Natural killer cell (primary cell): Measurements from ENCODE around the gene FRMD4A. TPM values are rescaled to one million over a fixed set of nuclear protein-coding genes. Genes with fewer than 3 reads are reported as not detected.
"Not testable (repeated sequence)": the region's sequence is repeated elsewhere in the genome, so short reads cannot be mapped to it uniquely, and the experiment has no call there.

Experiments
- ATAC-seq, 3 donors: fragments of 150-1000 bp in 2 of 3; fragments of 200-7000 bp in 1 of 3; cut with Tn5 transposase; 1 replicate in 1 of 3; 2 replicates in 2 of 3; pipeline ENCODE4 v1.10.0; 2021; ENCODE audit warnings: mild to moderate bottlenecking in 2 of 3, moderate library complexity in 2 of 3
- DNase-seq, 2 donors: peaks; one replicate each; pipeline versions ENCODE4 v3.0.0 to v3.0.0-alpha.2; 2013 to 2021; ENCODE audit warnings: mixed read lengths in 1 of 2
- H3K27ac ChIP-seq: one replicate; pipeline ENCODE4 v1.5.1; 2013; ENCODE audit warnings: mild to moderate bottlenecking, low read length
- H3K27me3 ChIP-seq: one replicate; pipeline ENCODE4 v1.6.1; 2013; ENCODE audit warnings: low read length; ENCODE audit not compliant: control insufficient read depth, insufficient read depth
- H3K36me3 ChIP-seq: one replicate; pipeline ENCODE4 v1.6.1; 2013; ENCODE audit warnings: low read length; ENCODE audit not compliant: control insufficient read depth, insufficient read depth
- H3K4me1 ChIP-seq: one replicate; pipeline ENCODE4 v1.6.1; 2013; ENCODE audit warnings: low read length; ENCODE audit not compliant: control insufficient read depth, insufficient read depth
- H3K4me3 ChIP-seq: one replicate; pipeline ENCODE4 v1.5.1; 2013; ENCODE audit warnings: low read length
- H3K9me3 ChIP-seq: one replicate; pipeline ENCODE4 v1.6.1; 2013; ENCODE audit warnings: low read length; ENCODE audit not compliant: control insufficient read depth, insufficient read depth
- H3K27ac Mint-ChIP-seq, 2 donors: one replicate each; pipeline ENCODE4 v1.8.0; 2022; ENCODE audit warnings: mild to moderate bottlenecking in 2 of 2, mixed read lengths in 2 of 2, moderate library complexity in 1 of 2
- H3K27me3 Mint-ChIP-seq, 2 donors: one replicate each; pipeline ENCODE4 v1.8.0; 2022; ENCODE audit warnings: low read depth in 2 of 2, mixed read lengths in 2 of 2
- H3K36me3 Mint-ChIP-seq: one replicate; pipeline ENCODE4 v1.8.0; 2022; ENCODE audit warnings: mixed read lengths
- H3K4me1 Mint-ChIP-seq, 2 donors: one replicate each; pipeline ENCODE4 v1.8.0; 2022; ENCODE audit warnings: mixed read lengths in 2 of 2
- H3K4me3 Mint-ChIP-seq: one replicate; pipeline ENCODE4 v1.8.0; 2022; ENCODE audit warnings: mild to moderate bottlenecking, moderate library complexity, mixed read lengths
- H3K9me3 Mint-ChIP-seq, 2 donors: one replicate each; pipeline ENCODE4 v1.8.0; 2022; ENCODE audit warnings: mixed read lengths in 2 of 2
- WGBS: methylation state at CpG from one replicate; pipeline ENCODE4 v1.1.7; 2013; ENCODE audit warnings: missing lambda C conversion rate; ENCODE audit not compliant: insufficient coverage; 5-methylcytosine and 5-hydroxymethylcytosine counted together
- intact Hi-C: fragments of 100-400 bp; cut with micrococcal nuclease; formaldehyde crosslinking; loops from one replicate; pipeline ENCODE4 v1.14.2; 2022
- total RNA-seq, 4 donors: library from RNA; stranded (reverse); fragments of 120-200 nt in 1 of 4; gene quantifications; one replicate each; pipeline versions ENCODE4 v1.2.3 to v1.2.4, GENCODE V29; 2013 to 2022
- TF ChIP-seq, protein P1 (sequence below): fragments of 200-600 bp; IDR thresholded peaks from one replicate; pipeline ENCODE4 v1.8.0; 2022; ENCODE audit warnings: antibody characterized with exemption

The FRMD4A gene
- total RNA-seq, 3 donors from 2014 or later (not counting 1 experiment from before 2014, with no cell fraction given): 0.36 to 0.38 TPM; not detected in 1

- H3K9me3 Mint-ChIP-seq: no peaks in the 10 kb centered on the region
- H3K27ac Mint-ChIP-seq: no peak overlapping the region
- H3K4me1 Mint-ChIP-seq: peaks cover 0 to 7% of the 10 kb centered on the region in 2 donors
- no peak overlapping the region for H3K4me3 Mint-ChIP-seq
- ATAC-seq (no peak), DNase-seq (no peak)
- no peak overlapping the region for H3K27ac ChIP-seq
- intact Hi-C loops: no loop called here
- WGBS: 67% methylated on average over 15 of the region's 16 CpGs
- H3K9me3 ChIP-seq: no peaks in the 10 kb centered on the region
- H3K27me3 ChIP-seq: no peaks in the 10 kb centered on the region
- no peaks in the 10 kb centered on the region for H3K4me1 ChIP-seq
- no peaks in the 10 kb centered on the region for H3K36me3 Mint-ChIP-seq
- H3K36me3 ChIP-seq: no peaks in the 10 kb centered on the region
- TF ChIP-seq, protein P1, sequence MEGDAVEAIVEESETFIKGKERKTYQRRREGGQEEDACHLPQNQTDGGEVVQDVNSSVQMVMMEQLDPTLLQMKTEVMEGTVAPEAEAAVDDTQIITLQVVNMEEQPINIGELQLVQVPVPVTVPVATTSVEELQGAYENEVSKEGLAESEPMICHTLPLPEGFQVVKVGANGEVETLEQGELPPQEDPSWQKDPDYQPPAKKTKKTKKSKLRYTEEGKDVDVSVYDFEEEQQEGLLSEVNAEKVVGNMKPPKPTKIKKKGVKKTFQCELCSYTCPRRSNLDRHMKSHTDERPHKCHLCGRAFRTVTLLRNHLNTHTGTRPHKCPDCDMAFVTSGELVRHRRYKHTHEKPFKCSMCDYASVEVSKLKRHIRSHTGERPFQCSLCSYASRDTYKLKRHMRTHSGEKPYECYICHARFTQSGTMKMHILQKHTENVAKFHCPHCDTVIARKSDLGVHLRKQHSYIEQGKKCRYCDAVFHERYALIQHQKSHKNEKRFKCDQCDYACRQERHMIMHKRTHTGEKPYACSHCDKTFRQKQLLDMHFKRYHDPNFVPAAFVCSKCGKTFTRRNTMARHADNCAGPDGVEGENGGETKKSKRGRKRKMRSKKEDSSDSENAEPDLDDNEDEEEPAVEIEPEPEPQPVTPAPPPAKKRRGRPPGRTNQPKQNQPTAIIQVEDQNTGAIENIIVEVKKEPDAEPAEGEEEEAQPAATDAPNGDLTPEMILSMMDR: no peak
- H3K4me3 ChIP-seq: no peak overlapping the region
- peaks cover 10 to 21% of the 10 kb centered on the region in 2 donors for H3K27me3 Mint-ChIP-seq
Observed at GRCh38 chr10:13834581-13835286, 496.0 kb downstream of the FRMD4A start.

DNA sequence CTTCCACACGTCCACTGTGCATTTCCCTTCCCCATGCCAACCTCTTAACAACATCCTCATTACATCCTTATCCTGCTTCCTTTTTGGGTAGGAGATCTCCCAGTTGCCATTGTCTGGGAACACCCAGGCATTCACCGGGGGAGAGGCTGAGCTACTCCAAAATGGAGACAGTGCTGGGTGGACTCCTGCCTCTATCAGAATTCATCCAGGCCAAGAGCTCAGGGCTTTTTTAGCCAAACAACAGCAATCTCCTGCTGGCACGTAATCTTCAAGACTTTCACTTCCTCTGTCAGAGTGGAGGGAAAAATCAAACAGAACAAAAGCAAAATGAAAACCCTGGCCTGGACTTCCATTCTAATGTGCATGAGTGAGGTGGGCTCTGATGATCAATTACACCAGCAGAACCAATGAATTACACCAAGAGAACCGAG is 499.0 kb downstream of the FRMD4A start:
- intact Hi-C loops: no loop called here
- Histone ChIP-seq H3K4me3 (no peak overlapping the region), H3K36me3 (no peaks in the 10 kb centered on the region), H3K27ac (no peak overlapping the region), H3K27me3 (no peaks in the 10 kb centered on the region), H3K4me1 (no peaks in the 10 kb centered on the region), H3K9me3 (no peaks in the 10 kb centered on the region)
- Mint-ChIP-seq H3K27ac (no peak overlapping the region), H3K9me3 (no peaks in the 10 kb centered on the region), H3K36me3 (no peaks in the 10 kb centered on the region), H3K4me3 (no peak overlapping the region), H3K27me3 (peaks cover 7 to 25% of the 10 kb centered on the region in 2 donors), H3K4me1 (peaks cover 0 to 7% of the 10 kb centered on the region in 2 donors)
- 36% methylated on average over 4 of the region's 4 CpGs for WGBS
- no peak for DNase-seq
- TF ChIP-seq, protein P1: no peak
- ATAC-seq: no peak

DNA sequence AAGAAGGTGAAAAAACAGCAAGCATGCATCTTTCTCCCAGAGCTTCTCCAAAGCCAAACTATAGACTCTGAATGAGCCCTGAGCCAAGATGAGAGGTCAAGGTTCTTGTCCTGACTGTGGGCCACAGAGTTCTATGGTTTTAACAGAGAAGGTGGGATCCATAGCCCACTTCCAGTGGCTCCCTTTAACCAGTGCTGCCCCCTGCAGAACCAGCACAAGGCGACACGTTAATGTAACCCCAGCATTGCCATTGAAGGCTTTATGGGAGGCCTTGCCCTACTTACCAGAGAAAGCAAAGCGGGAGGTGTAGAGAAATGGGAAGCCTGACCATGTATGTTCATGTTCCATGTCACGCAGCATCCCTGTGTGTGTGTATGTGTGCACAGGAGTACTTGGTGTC is 500.3 kb downstream of the FRMD4A start:
- H3K27me3 ChIP-seq: no peaks in the 10 kb centered on the region
- H3K4me1 Mint-ChIP-seq: peaks cover 0 to 7% of the 10 kb centered on the region in 2 donors
- H3K4me3 Mint-ChIP-seq: no peak overlapping the region
- intact Hi-C loops: no loop called here
- TF ChIP-seq, protein P1: no peak
- H3K4me1 ChIP-seq: no peaks in the 10 kb centered on the region
- H3K27ac Mint-ChIP-seq: no peak overlapping the region
- H3K36me3 ChIP-seq: no peaks in the 10 kb centered on the region
- no peak overlapping the region for H3K27ac ChIP-seq
- H3K4me3 ChIP-seq: no peak overlapping the region
- H3K9me3 Mint-ChIP-seq: no peaks in the 10 kb centered on the region
- peaks cover 7 to 37% of the 10 kb centered on the region in 2 donors for H3K27me3 Mint-ChIP-seq
- H3K9me3 ChIP-seq: no peaks in the 10 kb centered on the region
- WGBS: 97% methylated on average over 4 of the region's 4 CpGs
- no peaks in the 10 kb centered on the region for H3K36me3 Mint-ChIP-seq
- peak in 1 of 2 donors; percentile 11 for DNase-seq
- no peak for ATAC-seq

DNA sequence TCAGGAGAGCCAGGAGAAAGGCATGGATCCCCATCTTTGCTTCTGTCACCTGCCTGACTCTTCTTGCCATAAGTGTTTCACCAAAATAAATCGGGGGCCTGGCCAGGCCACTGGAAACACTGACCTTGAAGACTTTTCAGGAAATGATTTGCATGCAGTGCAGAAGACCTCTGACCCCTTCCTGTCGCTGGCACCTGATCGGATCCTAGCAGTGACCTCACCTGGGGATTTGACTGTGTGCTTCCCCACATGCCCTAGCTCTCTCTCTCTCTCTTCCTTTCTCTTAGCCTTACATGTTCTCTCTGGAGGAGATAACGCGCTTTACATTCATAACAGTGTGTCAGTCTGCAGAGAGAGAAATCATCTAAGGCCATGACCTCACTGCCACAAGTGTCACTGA is 500.9 kb downstream of the FRMD4A start:
- 92% methylated on average over 5 of the region's 5 CpGs for WGBS
- Mint-ChIP-seq H3K9me3 (no peaks in the 10 kb centered on the region), H3K36me3 (no peaks in the 10 kb centered on the region), H3K27me3 (peaks cover 7 to 37% of the 10 kb centered on the region in 2 donors), H3K4me1 (peaks cover 0 to 7% of the 10 kb centered on the region in 2 donors), H3K4me3 (no peak overlapping the region), H3K27ac (no peak overlapping the region)
- Histone ChIP-seq H3K36me3 (no peaks in the 10 kb centered on the region), H3K9me3 (no peaks in the 10 kb centered on the region), H3K27me3 (no peaks in the 10 kb centered on the region), H3K27ac (no peak overlapping the region), H3K4me1 (no peaks in the 10 kb centered on the region), H3K4me3 (no peak overlapping the region)
- ATAC-seq: no peak
- intact Hi-C loops: no loop called here
- TF ChIP-seq, protein P1: no peak
- DNase-seq: no peak

DNA sequence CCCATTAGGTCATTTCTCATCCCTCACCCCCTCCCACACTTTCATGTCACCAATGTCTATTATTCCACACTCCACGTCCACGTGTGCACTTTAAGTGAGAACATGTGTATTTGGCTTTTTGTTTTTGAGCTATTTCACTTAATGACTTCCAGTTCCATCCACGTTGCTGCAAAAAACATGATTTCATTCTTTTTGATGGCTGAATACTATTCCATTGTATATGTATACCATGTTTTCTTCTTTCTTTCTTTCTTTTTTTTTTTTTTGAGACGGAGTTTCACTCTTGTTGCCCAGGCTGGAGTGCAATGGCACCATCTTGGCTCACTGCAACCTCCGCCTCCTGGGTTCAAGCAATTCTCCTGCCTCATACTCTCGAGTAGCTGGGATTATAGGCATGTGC is 502.4 kb downstream of the FRMD4A start:
- H3K9me3 ChIP-seq, H3K36me3 ChIP-seq, H3K4me3 ChIP-seq, H3K27me3 ChIP-seq, H3K27ac Mint-ChIP-seq, intact Hi-C loops, ATAC-seq, H3K4me3 Mint-ChIP-seq, H3K36me3 Mint-ChIP-seq, H3K9me3 Mint-ChIP-seq, H3K27ac ChIP-seq, DNase-seq, H3K4me1 ChIP-seq, H3K4me1 Mint-ChIP-seq: not testable (repeated sequence)
- WGBS: 94% methylated on average over 2 of the region's 6 CpGs
- H3K27me3 Mint-ChIP-seq: peaks cover 4 to 33% of the 10 kb centered on the region in 2 donors
